ENCODE data around the gene GULP1.

Gene GULP1

GRCh38 chr2:188285774-188286173 is 5.9 kb upstream of the GULP1 start:
- TF ChIP-seq CTCF (IDR thresholded peaks at IDR 0.05; ENCODE audit: control insufficient read depth, extremely low read depth, insufficient read depth): no peak
- DNase-seq (ENCODE audit: low read depth): no peak
- H3K4me3 ChIP-seq (ENCODE audit: low read depth, low read length): no peak overlapping the region

- TF ChIP-seq CTCF (IDR thresholded peaks at IDR 0.05; ENCODE audit: control insufficient read depth, extremely low read depth, insufficient read depth): no peak
- no peak for DNase-seq (ENCODE audit: low read depth)
- peak overlapping the region; percentile 88 for H3K4me3 ChIP-seq (ENCODE audit: low read depth, low read length)
Observed at GRCh38 chr2:188291142-188291616, 495 bp upstream of the GULP1 start.

- H3K4me3 ChIP-seq (ENCODE audit: low read depth, low read length): peak overlapping the region; percentile 88
- no peak for TF ChIP-seq CTCF (IDR thresholded peaks at IDR 0.05; ENCODE audit: control insufficient read depth, extremely low read depth, insufficient read depth)
Observed at GRCh38 chr2:188292348-188293239, 920 bp downstream of the GULP1 start.

GRCh38 chr2:188293601-188294351 is 2.1 kb downstream of the GULP1 start:
- DNase-seq (ENCODE audit: low read depth): peak; percentile 96
- H3K4me3 ChIP-seq (ENCODE audit: low read depth, low read length): peak overlapping the region; percentile 88
- no peak for TF ChIP-seq CTCF (IDR thresholded peaks at IDR 0.05; ENCODE audit: control insufficient read depth, extremely low read depth, insufficient read depth)

More at GRCh38 chr2:188292348-188293239, 920 bp downstream of the GULP1 start:
- DNase-seq (ENCODE audit: low read depth): peak; percentile 96

GRCh38 chr2:188294352-188294926 is 2.8 kb downstream of the GULP1 start:
- no peak for TF ChIP-seq CTCF (IDR thresholded peaks at IDR 0.05; ENCODE audit: control insufficient read depth, extremely low read depth, insufficient read depth)
- H3K4me3 ChIP-seq (ENCODE audit: low read depth, low read length): peak overlapping the region; percentile 88
- no peak for DNase-seq (ENCODE audit: low read depth)

GRCh38 chr2:188295067-188295685 is 3.5 kb downstream of the GULP1 start:
- no peak for TF ChIP-seq CTCF (IDR thresholded peaks at IDR 0.05; ENCODE audit: control insufficient read depth, extremely low read depth, insufficient read depth)
- peak overlapping the region; percentile 88 for H3K4me3 ChIP-seq (ENCODE audit: low read depth, low read length)
- DNase-seq (ENCODE audit: low read depth): no peak
